Jurkat, Clone E6-1 (cell line): ENCODE measurements around the gene FEZ2.

Source experiments
- DNase-seq: peaks from one replicate; pipeline ENCODE4 v3.0.0-alpha.2; 2011; ENCODE audit warnings: low read depth, low spot score
- H3K4me3 ChIP-seq: 2 replicates; pipeline ENCODE4 v1.5.1; 2011; ENCODE audit warnings: mild to moderate bottlenecking, low read length, control low read depth, moderate library complexity

FEZ2 gene

DNA sequence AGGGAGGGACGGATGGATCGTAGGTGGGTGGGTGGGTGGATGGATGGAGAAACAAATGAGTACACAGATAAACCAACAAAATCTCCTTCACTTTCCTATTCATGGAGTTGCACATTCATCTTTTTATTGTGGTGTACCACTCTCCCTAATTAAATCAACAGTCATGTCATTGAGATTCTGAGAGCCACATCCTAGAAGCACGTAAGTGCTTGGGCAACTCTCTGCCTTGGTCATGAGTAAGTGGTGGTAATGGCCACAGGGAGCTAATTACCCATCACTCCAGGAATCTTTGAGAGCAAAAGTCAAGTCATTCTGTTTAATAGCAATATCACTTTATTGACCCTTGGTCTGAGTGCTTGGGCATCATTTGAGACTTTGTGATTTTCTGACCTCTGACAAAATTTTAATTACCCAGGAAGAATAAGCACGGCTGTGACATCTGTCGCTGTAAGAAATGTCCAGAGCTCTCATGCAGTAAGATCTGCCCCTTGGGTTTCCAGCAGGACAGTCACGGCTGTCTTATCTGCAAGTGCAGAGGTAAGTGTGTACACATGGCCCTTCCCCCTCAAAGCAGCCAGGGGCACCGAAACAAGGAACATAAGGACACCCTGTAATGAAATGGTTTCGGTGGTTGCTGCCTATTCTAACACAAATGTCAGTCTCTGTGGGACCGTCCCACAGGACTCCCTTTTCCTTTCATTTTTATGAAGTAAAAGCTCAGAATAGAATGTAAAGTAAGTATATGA is 85.9 kb downstream of the FEZ2 start:
- H3K4me3 ChIP-seq, result no peak overlapping the region
- DNase-seq, result no peak

- no peak for DNase-seq
- H3K4me3 ChIP-seq, result no peak overlapping the region
Measured at GRCh38 chr2:36509075-36509474, 88.9 kb downstream of the FEZ2 start.

GRCh38 chr2:36507408-36507812 is 90.6 kb downstream of the FEZ2 start:
- no peak overlapping the region for H3K4me3 ChIP-seq
- peak; percentile 5 for DNase-seq
